CD4-positive, alpha-beta T cell treated with Interleukin-2 at 100 ng/mL for 4 hours (primary cell): Measurements from ENCODE around the gene GIMD1.
"Not testable (repeated sequence)": the region's sequence is repeated elsewhere in the genome, so short reads cannot be mapped to it uniquely, and the experiment has no call there.

Source experiments
- DNase-seq: peaks from one replicate; pipeline ENCODE4 v3.0.0-alpha.2; 2020; ENCODE audit warnings: low spot score

The GIMD1 gene

GRCh38 chr4:106347167-106347566, 21.4 kb downstream of the GIMD1 start:
- DNase-seq: no peak

DNA sequence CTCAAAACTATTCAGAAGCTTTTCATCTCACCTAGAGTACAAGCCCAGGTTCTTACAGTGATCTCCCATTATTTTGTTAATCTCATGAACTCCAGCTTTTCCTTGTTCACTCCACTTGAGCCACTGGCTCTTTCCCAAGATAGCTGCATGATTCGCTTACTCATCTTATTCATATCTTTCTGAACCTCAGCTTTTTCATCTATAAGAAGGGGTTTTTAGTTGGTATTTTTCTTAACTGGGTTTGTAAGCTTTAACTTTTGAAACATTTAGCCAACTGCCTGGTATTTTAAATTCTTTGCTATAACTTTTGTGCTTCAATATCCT, 24.0 kb downstream of the GIMD1 start:
- no peak for DNase-seq

DNA sequence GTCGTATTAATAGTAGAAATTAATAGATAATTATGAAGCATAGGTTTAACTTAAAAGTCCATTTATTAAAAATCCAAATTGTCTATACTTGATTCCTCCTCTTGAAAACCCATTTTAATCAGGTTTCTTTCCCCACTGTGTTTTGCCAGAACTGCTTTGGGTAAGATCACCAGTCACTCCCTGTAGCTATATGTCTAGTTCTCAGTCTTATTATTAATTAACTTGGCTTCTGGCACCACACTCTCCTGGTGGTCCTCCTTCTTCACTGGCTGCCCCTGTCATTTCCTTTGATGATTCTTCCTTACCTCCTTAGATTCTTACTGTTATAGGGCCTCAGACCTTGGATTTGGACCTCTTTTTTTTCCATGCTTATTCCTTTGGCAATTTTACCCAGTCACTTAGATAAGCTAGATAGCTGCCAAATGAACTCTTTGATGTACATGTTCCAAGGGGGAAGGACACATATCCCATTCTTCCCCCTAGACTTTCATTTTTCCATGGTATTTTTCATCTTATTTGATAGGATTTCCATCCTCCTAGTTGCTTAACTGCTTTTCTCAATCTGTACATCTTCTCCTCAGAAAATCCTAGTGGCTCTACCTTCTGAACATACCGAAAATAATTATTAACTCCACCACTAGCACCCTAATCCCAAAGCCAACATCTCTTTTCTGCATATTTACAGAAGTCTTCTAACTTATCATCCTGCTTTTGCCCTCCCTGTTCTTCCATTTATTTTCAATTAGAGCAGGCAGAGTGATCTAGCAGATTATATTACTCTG, 24.5 kb downstream of the GIMD1 start:
- DNase-seq: no peak

DNA sequence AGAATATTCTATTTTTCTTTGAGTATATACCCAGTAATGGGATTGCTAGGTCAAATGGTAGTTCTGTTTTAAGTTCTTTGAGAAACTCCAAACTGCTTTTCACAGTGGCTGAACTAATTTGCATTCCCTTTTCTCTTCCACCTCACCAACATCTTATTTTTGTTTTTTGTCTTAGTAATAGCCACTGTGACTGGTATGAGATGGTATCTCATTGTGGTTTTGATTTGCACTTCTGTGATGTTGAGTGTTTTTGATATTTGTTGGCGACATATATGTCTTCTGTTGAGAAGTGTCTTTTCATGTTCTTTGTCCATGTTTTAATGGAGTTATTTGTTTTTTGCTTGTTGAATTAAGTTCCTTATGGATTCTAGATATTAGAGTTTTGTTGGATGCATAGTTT, 27.8 kb downstream of the GIMD1 start:
- no peak for DNase-seq

GRCh38 chr4:106339431-106339830, 29.1 kb downstream of the GIMD1 start:
- DNase-seq: no peak

- no peak for DNase-seq
Observed at GRCh38 chr4:106338671-106339070, 29.9 kb downstream of the GIMD1 start.

GRCh38 chr4:106337916-106338315, 30.7 kb downstream of the GIMD1 start:
- DNase-seq: no peak

DNA sequence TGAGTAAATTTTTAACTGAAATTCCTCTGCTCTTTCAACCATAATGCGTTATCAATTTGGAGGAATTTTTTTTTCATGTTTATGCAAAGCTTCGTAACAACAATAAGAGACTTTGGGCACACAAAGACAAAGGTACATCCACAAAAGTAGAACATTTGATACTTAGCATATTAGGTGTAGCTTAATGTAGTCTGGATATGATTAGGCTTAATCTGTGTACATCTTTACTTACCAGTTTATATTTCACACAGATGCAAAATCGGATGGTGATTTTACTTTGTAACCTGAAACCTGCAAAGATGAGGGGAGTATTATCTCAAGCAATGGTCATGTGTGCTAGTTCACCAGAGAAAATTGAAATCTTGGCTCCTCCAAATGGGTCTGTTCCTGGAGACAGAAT, 32.0 kb downstream of the GIMD1 start:
- DNase-seq: no peak

DNA sequence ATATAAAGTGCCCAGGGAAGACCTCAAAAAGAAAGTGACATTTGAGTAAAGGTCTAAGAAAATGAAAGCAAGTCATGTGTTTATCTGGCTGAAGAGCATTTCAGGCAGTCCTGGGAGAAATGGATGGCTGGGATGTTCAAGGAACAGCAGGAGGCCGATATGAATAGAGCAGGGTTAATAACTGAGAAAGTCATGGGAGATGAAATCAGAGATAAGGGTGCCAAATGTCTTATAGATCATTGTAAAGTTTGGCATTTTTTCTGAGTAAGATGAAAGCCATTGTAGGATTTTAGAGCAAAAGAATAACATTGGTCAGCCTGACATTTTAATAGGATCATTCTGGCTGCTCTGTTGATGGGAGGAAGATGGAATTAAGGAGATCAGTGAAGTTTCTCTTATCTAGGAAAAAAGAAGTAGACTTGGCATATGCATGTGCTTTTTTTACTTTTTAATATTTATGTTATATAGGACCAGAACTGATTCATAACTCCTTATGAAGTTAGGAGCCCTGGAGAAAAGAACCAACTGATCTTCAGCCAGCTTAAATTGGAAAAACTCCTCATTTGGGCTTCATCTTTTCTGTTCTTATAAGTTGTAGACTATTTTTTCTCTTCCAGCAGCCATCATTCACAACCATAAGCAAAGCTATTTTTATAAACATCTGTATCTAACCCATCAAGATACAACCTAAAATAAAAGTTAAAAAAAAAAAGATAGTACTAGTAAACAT, 33.7 kb downstream of the GIMD1 start:
- DNase-seq: no peak

DNA sequence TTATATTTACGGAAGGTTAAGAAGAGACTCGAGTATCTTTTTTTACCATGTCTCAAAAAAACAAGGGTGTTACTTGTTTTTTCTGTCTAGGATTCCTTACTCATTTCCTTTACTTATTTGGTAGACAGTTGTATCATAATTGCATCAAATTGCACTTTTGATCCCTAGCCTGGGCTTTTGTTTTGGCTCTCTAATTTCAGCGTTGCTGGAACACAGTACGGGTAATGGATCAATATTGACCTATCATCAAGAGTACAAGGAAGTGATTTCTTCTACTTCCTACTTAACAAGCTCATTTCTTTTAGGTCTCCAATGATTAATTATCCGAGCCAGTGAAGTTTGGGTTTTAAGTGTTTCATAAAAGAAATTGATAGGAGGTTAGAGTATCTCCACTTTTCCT, 35.4 kb downstream of the GIMD1 start:
- no peak for DNase-seq

- DNase-seq: peak; percentile 26
Observed at GRCh38 chr4:106329041-106329618, 39.4 kb downstream of the GIMD1 start.

DNA sequence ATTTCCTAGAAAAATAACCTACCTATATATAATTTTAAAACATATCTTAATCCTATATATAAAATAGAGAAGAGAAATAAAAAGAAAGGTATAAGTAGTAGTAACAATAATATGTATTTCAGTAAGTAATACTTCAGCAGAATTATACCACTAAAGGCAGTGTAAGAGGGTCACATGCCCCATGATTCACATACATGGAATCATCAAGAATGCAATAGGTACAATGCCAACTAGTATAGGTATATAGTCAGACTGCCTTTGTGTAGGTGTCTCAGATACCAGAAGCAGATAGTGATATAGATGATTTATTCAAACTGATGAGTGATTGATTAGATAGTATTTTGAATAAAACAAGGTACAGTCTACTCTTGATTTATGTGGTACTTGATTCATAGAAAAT, 42.8 kb downstream of the GIMD1 start:
- no peak for DNase-seq

- no peak for DNase-seq
Observed at GRCh38 chr4:106323119-106323518, 45.5 kb downstream of the GIMD1 start.

DNA sequence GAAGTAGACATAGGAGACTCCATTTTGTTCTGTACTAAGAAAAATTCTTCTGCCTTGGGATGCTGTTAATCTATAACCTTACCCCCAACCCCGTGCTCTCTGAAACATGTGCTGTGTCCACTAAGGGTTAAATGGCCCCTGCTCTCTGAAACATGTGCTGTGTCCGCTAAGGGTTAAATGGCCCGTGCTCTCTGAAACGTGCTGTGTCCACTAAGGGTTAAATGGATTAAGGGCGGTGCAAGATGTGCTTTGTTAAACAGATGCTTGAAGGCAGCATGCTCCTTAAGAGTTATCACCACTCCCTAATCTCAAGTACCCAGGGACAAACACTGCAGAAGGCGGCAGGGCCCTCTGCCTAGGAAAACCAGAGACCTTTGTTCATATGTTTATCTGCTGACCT, 46.8 kb downstream of the GIMD1 start:
- DNase-seq: not testable (repeated sequence)

- DNase-seq: not testable (repeated sequence)
Observed at GRCh38 chr4:106321168-106321567, 47.4 kb downstream of the GIMD1 start.

GRCh38 chr4:106320235-106320634, 48.3 kb downstream of the GIMD1 start:
- no peak for DNase-seq

GRCh38 chr4:106318511-106318910, 50.1 kb downstream of the GIMD1 start:
- DNase-seq: no peak

DNA sequence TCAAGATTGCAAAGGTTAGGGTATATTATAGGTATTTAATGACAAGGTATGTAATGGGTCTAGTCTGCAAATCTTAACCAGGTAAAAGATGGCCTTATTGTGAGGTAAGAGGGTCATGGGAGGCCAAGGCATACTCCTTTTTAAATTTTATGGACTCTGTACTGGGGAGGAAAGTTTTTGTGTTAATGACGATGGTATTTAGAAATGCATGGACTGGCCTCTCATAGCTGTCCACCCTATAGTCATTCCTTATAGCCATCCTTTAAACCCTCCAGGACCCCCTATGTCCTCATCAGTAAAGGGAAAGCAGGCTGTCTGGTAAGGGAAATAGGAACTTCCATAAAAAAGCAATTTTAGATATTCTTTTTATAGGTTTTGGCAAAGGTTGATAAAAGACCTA, 50.8 kb downstream of the GIMD1 start:
- no peak for DNase-seq

- DNase-seq: no peak
Observed at GRCh38 chr4:106316773-106317409, 51.7 kb downstream of the GIMD1 start.

DNA sequence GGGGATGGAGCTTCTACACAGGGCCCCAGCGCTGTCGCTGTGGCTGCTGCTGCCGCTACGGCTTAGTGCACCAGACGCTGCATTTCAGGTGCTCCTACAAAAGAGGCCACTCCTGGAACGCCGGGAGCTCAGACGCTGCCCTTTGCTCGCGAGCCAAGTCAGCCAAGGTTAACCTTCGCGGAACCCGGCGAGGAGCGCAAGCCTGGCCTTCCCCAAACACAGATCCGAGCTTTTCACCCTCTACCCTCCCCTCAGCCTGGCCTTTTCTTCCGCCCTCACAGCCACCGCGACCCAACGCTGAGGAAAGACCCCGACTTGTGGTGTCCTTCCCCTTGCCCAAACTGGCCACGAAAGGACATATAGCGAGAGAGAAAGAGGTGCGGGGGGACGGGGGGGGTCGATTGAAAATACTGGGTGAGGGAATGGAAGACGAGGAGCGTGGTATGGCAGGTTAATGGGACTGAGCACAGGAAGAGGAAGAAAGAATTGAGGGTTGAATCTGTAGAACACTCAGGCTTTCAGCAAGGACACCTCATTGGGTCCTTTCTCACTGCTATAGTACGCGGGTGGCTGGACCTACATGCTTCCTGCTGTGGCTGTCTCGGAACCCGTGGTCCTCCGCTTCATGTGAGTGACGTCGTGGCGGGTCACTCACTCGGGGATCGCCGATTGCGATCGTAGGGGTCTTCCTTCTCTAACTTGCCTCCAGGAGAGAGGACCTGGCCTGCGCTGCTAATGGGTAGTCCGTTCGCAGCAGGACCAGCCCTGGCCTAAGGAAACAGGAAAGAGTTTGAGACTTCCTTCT, 52.4 kb downstream of the GIMD1 start, which contains the start of the genes AIMP1 and TBCK:
AIMP1 (plus strand) TSS at position 583 of the 805 bp plus-strand sequence. CDS start 8,460 bp downstream, outside the sequence.
TBCK (minus strand) TSS at position 242 of the 805 bp plus-strand sequence. CDS start 7,249 bp downstream, outside the sequence.
- peak; percentile 91 for DNase-seq

DNA sequence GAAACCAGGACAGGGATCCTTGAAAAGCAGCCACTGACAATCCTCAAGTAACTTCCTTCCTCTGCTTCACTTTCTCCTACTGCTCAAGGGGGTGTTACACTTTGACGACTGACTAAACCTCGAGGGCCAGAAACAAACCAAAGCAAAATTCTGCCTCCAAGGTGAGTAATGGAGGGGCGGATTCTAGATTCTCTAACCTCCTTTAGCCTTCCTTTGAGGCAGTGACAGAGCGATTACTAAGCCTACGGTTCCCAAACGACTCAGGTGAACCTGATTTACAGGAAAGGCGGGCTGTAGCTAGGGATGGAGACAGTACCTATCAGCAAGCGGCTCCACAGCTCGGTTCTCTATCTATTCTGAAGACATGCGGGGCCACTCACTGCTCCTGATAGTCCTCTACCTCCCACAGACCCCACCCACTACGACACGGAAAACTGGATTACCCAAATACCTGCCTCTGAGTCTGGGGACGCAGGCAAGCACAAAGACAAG, 53.1 kb downstream of the GIMD1 start:
- DNase-seq: peak; percentile 66

- DNase-seq: no peak
Observed at GRCh38 chr4:106314960-106315359, 53.6 kb downstream of the GIMD1 start.
